MM.1S (cell line): ENCODE results near the gene ECHDC3.
A peak's percentile ranks its signal among the peaks of the same experiment; 100 is the strongest.

Experiments
- DNase-seq: peaks from one replicate; pipeline ENCODE4 v3.0.0-alpha.2; 2015
- H2AFZ ChIP-seq: fragments of 300-600 bp; sonication (generic); 2 replicates; pipeline ENCODE4 v1.6.0; 2016; ENCODE audit warnings: antibody characterized with exemption, low read length
- H3F3A ChIP-seq: fragments of 300-600 bp; sonication (generic); 2 replicates; pipeline ENCODE4 v1.6.1; 2016; ENCODE audit warnings: mild to moderate bottlenecking, antibody characterized with exemption, low read length, moderate library complexity, mixed read lengths; ENCODE audit not compliant: insufficient read depth
- H3K27ac ChIP-seq: fragments of 300-600 bp; sonication (generic); 2 replicates; pipeline ENCODE4 v1.5.1; 2016; ENCODE audit warnings: mild to moderate bottlenecking, low read length
- H3K27me3 ChIP-seq: fragments of 300-600 bp; sonication (generic); replicated peaks from 2 replicates; pipeline ENCODE4 v1.6.0; 2016; ENCODE audit warnings: low read length; ENCODE audit not compliant: insufficient read depth
- H3K36me3 ChIP-seq: fragments of 300-600 bp; sonication (generic); replicated peaks from 2 replicates; pipeline ENCODE4 v1.6.1; 2016; ENCODE audit warnings: mild to moderate bottlenecking, low read length, mixed read lengths; ENCODE audit not compliant: insufficient read depth
- H3K4me1 ChIP-seq: fragments of 300-600 bp; sonication (generic); 2 replicates; pipeline ENCODE4 v1.6.1; 2016; ENCODE audit warnings: low read length, mixed read lengths
- H3K4me2 ChIP-seq: fragments of 300-600 bp; sonication (generic); 2 replicates; pipeline ENCODE4 v1.6.0; 2016; ENCODE audit warnings: low read depth, low read length
- H3K4me3 ChIP-seq: fragments of 300-600 bp; sonication (generic); 2 replicates; pipeline ENCODE4 v1.5.1; 2016; ENCODE audit warnings: low read length, mixed read lengths
- H3K79me2 ChIP-seq: fragments of 300-600 bp; sonication (generic); 2 replicates; pipeline ENCODE4 v1.6.1; 2016; ENCODE audit warnings: mixed run types, low read length, mixed read lengths
- H3K9ac ChIP-seq: fragments of 300-600 bp; sonication (generic); 2 replicates; pipeline ENCODE4 v1.6.1; 2016; ENCODE audit warnings: low read length, mixed read lengths
- H3K9me2 ChIP-seq: fragments of 300-600 bp; sonication (generic); replicated peaks from 2 replicates; pipeline ENCODE4 v1.6.1; 2016; ENCODE audit warnings: mild to moderate bottlenecking, low read length, mixed read lengths; ENCODE audit not compliant: insufficient read depth
- H3K9me3 ChIP-seq: fragments of 300-600 bp; sonication (generic); replicated peaks from 2 replicates; pipeline ENCODE4 v1.6.1; 2016; ENCODE audit warnings: mild to moderate bottlenecking, low read length, mixed read lengths; ENCODE audit not compliant: insufficient read depth
- H4K20me1 ChIP-seq: fragments of 300-600 bp; sonication (generic); 2 replicates; pipeline ENCODE4 v1.6.1; 2016; ENCODE audit warnings: mild to moderate bottlenecking, low read length, moderate library complexity, mixed read lengths; ENCODE audit not compliant: insufficient read depth
- CTCF ChIP-seq: fragments of 300-600 bp; sonication (generic); IDR thresholded peaks from 2 replicates; pipeline ENCODE4 v1.5.1; 2016; ENCODE audit warnings: antibody characterized with exemption, low read length, mixed read lengths
- EZH2 ChIP-seq: fragments of 300-600 bp; sonication (generic); optimal IDR thresholded peaks from 2 replicates; pipeline ENCODE3; 2017; ENCODE audit warnings: low read depth, mild to moderate bottlenecking, antibody characterized with exemption, low read length, mixed read lengths
- EZH2phosphoT487 ChIP-seq: fragments of 300-600 bp; sonication (generic); IDR thresholded peaks from 2 replicates; pipeline ENCODE4 v1.6.1; 2018; ENCODE audit warnings: antibody characterized with exemption, low read length

ECHDC3 gene

GRCh38 chr10:11697718-11698527, 44.3 kb upstream of the ECHDC3 start:
- Histone ChIP-seq H3K4me2 (no peak overlapping the region), H3K9me2 (no peaks in the 10 kb centered on the region), H3K4me1 (no peaks in the 10 kb centered on the region), H3K9ac (no peak overlapping the region), H2AFZ (no peak overlapping the region), H3F3A (no peaks in the 10 kb centered on the region), H3K79me2 (no peaks in the 10 kb centered on the region), H4K20me1 (no peaks in the 10 kb centered on the region), H3K27ac (no peak overlapping the region), H3K36me3 (no peaks in the 10 kb centered on the region), H3K4me3 (no peak overlapping the region), H3K27me3 (peaks cover 69% of the 10 kb centered on the region), H3K9me3 (no peaks in the 10 kb centered on the region)
- TF ChIP-seq EZH2phosphoT487 (no peak), EZH2 (no peak), CTCF (peak; percentile 56)
- DNase-seq: no peak

GRCh38 chr10:11698691-11699549, 43.3 kb upstream of the ECHDC3 start:
- TF ChIP-seq EZH2phosphoT487: no peak
- no peak for TF ChIP-seq CTCF
- no peak for TF ChIP-seq EZH2
- Histone ChIP-seq H3K9me3 (no peaks in the 10 kb centered on the region), H3K27ac (no peak overlapping the region), H3K36me3 (no peaks in the 10 kb centered on the region), H3F3A (no peaks in the 10 kb centered on the region), H4K20me1 (no peaks in the 10 kb centered on the region), H3K9ac (no peak overlapping the region), H3K9me2 (no peaks in the 10 kb centered on the region), H3K27me3 (peaks cover 69% of the 10 kb centered on the region), H3K4me2 (no peak overlapping the region), H3K79me2 (no peaks in the 10 kb centered on the region), H3K4me3 (no peak overlapping the region), H2AFZ (no peak overlapping the region), H3K4me1 (no peaks in the 10 kb centered on the region)
- DNase-seq: no peak

GRCh38 chr10:11699550-11700097, 42.6 kb upstream of the ECHDC3 start:
- H3K27ac ChIP-seq: no peak overlapping the region
- H3K4me3 ChIP-seq: no peak overlapping the region
- no peak for DNase-seq
- no peaks in the 10 kb centered on the region for H3K36me3 ChIP-seq
- H3K79me2 ChIP-seq: no peaks in the 10 kb centered on the region
- H3K9me2 ChIP-seq: no peaks in the 10 kb centered on the region
- TF ChIP-seq EZH2 (no peak), CTCF (no peak)
- no peaks in the 10 kb centered on the region for H3K9me3 ChIP-seq
- peaks cover 73% of the 10 kb centered on the region for H3K27me3 ChIP-seq
- H2AFZ ChIP-seq: no peak overlapping the region
- no peaks in the 10 kb centered on the region for H3K4me1 ChIP-seq
- H3F3A ChIP-seq: no peaks in the 10 kb centered on the region
- no peak overlapping the region for H3K9ac ChIP-seq
- H4K20me1 ChIP-seq: no peaks in the 10 kb centered on the region
- no peak overlapping the region for H3K4me2 ChIP-seq
